Progenitor cell of endocrine pancreas (in vitro differentiated cells): ENCODE measurements around the gene CPA1. TPM values are rescaled to one million over a fixed set of nuclear protein-coding genes. Genes with fewer than 3 reads are reported as not detected.

ENCODE experiments used
- DNase-seq: peaks from one replicate; pipeline ENCODE4 v3.0.0; 2021; ENCODE audit warnings: low spot score; ENCODE audit not compliant: unreplicated experiment
- H3K27ac Mint-ChIP-seq: 2 replicates; pipeline ENCODE4 v1.8.0; 2021; ENCODE audit warnings: mild to moderate bottlenecking, moderate library complexity, mixed read lengths
- H3K27me3 Mint-ChIP-seq: 2 replicates; pipeline ENCODE4 v1.8.0; 2021; ENCODE audit warnings: mixed read lengths
- H3K36me3 Mint-ChIP-seq: 2 replicates; pipeline ENCODE4 v1.8.0; 2022; ENCODE audit warnings: mixed read lengths; ENCODE audit not compliant: insufficient read depth
- H3K4me1 Mint-ChIP-seq: 2 replicates; pipeline ENCODE4 v1.8.0; 2021; ENCODE audit warnings: low read depth, mixed read lengths
- H3K4me3 Mint-ChIP-seq: 2 replicates; pipeline ENCODE4 v1.8.0; 2021; ENCODE audit warnings: low read depth, mild to moderate bottlenecking, moderate library complexity, mixed read lengths
- H3K9me3 Mint-ChIP-seq: 2 replicates; pipeline ENCODE4 v1.8.0; 2021; ENCODE audit warnings: low read depth, mixed read lengths
- total RNA-seq: library from RNA; stranded (reverse); gene quantifications from 2 replicates; pipeline ENCODE4 v1.2.1, GENCODE V29; 2021
- TF ChIP-seq, protein P1 (sequence below): fragments of 200-600 bp; sonication (generic); IDR thresholded peaks from one replicate; pipeline ENCODE4 v1.5.0; 2021; ENCODE audit warnings: antibody characterized with exemption, mild to moderate bottlenecking; ENCODE audit not compliant: unreplicated experiment

CPA1 gene
- total RNA-seq, 1 donor from 2014 or later, result 17.8 TPM

DNA sequence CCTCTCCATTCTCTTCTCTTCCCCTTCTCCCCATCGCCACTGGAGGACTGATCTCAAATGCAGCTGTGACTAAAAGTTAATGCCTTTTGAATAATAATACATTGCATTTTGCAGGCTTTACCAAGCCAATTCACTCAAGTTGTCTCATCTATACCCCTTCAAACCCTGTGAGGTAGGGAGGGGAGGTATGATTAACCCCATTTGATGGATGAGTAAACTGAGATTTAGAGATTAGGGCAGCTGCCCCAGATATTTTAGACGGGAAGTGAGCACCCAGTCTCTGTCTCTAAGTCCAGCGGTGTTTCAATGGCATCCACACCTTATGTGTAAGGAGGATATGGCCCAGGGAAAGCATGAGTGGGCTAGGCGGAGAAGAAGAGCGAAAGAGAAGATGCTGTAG, 34.6 kb upstream of the CPA1 start:
- H3K4me1 Mint-ChIP-seq, result peaks cover 15% of the 10 kb centered on the region
- no peak for DNase-seq

DNA sequence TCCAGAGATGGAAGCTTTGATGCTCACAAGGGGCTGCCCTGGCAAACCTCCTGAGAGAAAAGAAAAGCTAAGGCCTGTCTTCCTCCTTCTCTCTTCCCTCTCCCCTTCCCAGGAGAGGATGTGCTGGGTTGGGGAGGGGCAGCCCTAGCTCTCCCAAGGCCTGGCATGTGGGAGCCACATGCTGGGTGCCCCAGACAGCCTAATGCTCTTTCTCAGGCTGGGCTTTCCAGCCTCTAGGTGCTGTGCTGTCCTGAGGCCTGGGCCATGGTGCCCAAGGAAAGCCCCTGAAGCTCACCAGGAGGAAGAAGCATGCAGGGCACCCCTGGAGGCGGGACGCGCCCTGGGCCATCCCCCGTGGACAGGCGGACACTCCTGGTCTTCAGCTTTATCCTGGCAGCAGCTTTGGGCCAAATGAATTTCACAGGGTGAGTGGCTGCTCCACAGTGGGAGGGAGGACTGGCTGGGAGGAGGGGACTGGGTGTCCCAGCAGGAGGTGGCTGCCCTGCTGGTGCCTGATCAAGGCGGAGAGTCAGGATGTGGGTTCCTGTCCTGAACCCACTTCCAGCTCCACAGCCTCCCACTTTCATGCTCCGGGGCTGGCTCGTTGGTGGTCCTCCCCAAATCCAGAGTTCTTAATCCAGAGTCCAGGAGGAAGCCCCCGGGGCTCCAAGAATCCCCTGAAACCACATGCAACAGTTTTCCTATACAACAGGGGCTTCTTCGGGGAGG, 34.0 kb upstream of the CPA1 start:
- H3K4me1 Mint-ChIP-seq, result peaks cover 19% of the 10 kb centered on the region
- TF ChIP-seq, protein P1, sequence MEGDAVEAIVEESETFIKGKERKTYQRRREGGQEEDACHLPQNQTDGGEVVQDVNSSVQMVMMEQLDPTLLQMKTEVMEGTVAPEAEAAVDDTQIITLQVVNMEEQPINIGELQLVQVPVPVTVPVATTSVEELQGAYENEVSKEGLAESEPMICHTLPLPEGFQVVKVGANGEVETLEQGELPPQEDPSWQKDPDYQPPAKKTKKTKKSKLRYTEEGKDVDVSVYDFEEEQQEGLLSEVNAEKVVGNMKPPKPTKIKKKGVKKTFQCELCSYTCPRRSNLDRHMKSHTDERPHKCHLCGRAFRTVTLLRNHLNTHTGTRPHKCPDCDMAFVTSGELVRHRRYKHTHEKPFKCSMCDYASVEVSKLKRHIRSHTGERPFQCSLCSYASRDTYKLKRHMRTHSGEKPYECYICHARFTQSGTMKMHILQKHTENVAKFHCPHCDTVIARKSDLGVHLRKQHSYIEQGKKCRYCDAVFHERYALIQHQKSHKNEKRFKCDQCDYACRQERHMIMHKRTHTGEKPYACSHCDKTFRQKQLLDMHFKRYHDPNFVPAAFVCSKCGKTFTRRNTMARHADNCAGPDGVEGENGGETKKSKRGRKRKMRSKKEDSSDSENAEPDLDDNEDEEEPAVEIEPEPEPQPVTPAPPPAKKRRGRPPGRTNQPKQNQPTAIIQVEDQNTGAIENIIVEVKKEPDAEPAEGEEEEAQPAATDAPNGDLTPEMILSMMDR, result no peak
- DNase-seq, result no peak
- no peak overlapping the region for H3K27ac Mint-ChIP-seq
- H3K27me3 Mint-ChIP-seq, result peaks cover 2% of the 10 kb centered on the region
- no peaks in the 10 kb centered on the region for H3K36me3 Mint-ChIP-seq
- no peak overlapping the region for H3K4me3 Mint-ChIP-seq
- peaks cover 2% of the 10 kb centered on the region for H3K9me3 Mint-ChIP-seq

More for the DNA sequence above, 34.6 kb upstream of the CPA1 start:
- peaks cover 2% of the 10 kb centered on the region for H3K9me3 Mint-ChIP-seq
- TF ChIP-seq, protein P1, result no peak
- no peaks in the 10 kb centered on the region for H3K36me3 Mint-ChIP-seq
- H3K4me3 Mint-ChIP-seq, result no peak overlapping the region
- no peak overlapping the region for H3K27ac Mint-ChIP-seq
- H3K27me3 Mint-ChIP-seq, result peaks cover 2% of the 10 kb centered on the region

DNA sequence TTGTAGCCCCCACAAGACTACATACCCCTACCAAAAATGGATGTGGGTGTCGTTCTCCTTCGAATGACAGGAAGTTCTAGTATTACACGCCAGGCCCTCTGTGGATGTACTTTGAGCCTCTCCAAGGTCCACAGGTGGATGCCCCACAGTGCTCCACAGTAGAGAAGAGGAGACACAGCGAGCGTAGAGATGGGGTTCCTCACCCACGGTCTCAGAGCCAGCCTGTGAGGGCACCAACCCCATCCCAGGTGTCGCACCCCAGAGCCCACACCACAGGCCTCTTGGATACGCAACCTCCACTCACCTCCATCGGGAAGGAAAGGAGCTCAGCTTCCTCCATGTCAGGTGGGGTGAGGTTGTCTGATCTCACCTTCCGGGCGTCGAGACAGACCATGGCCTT, 33.4 kb upstream of the CPA1 start:
- Mint-ChIP-seq H3K27me3 (peaks cover 2% of the 10 kb centered on the region), H3K9me3 (no peaks in the 10 kb centered on the region), H3K4me1 (peaks cover 23% of the 10 kb centered on the region), H3K36me3 (no peaks in the 10 kb centered on the region), H3K27ac (no peak overlapping the region), H3K4me3 (no peak overlapping the region)
- no peak for DNase-seq
- TF ChIP-seq, protein P1, result no peak

DNA sequence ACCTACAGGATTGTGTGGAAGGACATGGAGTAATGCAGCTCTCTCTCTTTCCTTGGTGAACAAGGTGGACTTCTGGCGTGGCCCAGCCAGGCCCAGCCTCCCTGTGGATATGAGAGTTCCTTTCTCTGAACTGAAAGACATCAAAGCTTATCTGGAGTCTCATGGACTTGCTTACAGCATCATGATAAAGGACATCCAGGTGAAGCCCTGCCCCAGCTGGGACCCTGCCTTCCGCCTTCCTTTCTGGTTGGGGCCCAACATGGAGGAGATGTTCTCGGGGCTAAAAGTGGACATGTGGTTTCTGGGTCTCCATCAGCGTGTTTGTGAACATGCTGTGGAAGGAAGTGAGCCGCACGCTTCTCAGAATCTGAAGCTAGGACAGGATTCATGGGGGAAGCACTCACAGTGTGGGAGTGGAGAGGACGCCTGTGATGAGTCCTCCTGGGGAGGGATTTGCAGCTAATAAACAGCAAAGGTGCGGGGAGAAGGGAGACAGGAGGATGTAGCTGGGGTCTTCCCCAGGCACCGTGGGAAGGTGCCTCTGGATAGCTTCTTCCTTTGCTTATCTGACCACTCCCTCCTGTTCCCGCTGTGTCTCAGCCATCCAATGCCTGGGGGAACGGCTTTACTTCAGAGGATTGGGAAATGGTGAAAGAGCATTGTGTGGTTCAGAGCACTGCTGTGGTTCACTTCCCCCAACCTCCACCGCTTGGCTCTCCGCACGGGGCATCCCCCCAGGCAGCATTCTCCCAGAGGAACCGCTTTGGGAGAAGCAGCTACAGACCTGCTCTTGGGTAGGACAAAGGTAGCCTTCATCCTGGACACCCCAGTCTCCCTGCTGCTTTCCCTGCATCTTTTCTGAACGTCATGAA, 30.1 kb upstream of the CPA1 start:
- Mint-ChIP-seq H3K4me1 (peaks cover 21% of the 10 kb centered on the region), H3K4me3 (no peak overlapping the region), H3K27ac (peak overlapping the region; percentile 20), H3K27me3 (peaks cover 2% of the 10 kb centered on the region), H3K9me3 (no peaks in the 10 kb centered on the region), H3K36me3 (no peaks in the 10 kb centered on the region)
- TF ChIP-seq, protein P1, result no peak
- no peak for DNase-seq

DNA sequence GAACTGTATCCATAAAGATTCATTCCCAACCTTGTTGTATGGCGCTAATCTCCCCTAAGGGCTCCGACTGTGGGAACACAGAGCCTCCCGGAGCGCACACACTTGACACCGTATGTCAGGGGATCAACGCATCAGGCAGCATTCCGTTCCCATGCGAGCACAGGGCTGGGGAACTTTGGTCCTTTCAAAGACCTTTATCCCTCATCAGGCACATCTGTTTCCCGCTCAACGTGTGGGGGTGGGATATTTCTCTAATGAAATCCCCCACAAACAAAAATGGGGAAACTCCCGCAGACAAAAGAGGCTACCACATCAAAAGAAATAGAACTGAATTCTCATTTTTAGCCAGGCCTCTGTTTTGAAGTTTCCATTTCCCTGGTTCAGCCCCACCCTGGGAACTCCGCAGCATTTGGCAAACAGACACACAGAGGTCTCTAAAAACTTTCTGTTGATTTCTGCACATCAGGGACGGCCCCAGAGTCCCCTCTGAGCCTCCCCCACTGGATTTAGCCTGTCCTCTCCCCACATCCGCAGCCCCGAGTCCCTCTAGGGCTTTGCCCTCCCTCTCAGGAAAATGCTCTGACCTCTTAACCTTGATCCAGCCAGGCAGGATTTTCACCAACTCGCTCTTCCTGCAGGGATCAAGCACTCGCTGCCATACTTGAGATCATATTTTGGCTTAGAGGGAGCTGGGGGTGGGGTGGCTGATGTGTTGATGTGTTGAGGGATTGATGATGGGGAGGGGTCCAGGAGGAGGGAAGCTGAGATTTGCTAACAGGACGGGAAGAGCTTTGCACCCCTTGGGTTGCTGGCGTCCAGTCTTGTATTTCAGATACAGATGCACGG, 29.1 kb upstream of the CPA1 start:
- TF ChIP-seq, protein P1, result no peak
- DNase-seq, result no peak
- H3K4me1 Mint-ChIP-seq, result peaks cover 23% of the 10 kb centered on the region
- no peaks in the 10 kb centered on the region for H3K9me3 Mint-ChIP-seq
- no peak overlapping the region for H3K4me3 Mint-ChIP-seq
- H3K27ac Mint-ChIP-seq, result peak overlapping the region; percentile 55
- H3K27me3 Mint-ChIP-seq, result peaks cover 2% of the 10 kb centered on the region
- H3K36me3 Mint-ChIP-seq, result no peaks in the 10 kb centered on the region
